HG03196 (cell line): ENCODE measurements around the gene RNFT2.

Experiments used
- ATAC-seq: cut with Tn5 transposase; IDR thresholded peaks from one replicate; pipeline ENCODE4 v1.9.1; 2021; ENCODE audit not compliant: unreplicated experiment

RNFT2 gene

GRCh38 chr12:116710370-116711150 lies 27.6 kb upstream of the RNFT2 start:
- ATAC-seq = no peak

DNA sequence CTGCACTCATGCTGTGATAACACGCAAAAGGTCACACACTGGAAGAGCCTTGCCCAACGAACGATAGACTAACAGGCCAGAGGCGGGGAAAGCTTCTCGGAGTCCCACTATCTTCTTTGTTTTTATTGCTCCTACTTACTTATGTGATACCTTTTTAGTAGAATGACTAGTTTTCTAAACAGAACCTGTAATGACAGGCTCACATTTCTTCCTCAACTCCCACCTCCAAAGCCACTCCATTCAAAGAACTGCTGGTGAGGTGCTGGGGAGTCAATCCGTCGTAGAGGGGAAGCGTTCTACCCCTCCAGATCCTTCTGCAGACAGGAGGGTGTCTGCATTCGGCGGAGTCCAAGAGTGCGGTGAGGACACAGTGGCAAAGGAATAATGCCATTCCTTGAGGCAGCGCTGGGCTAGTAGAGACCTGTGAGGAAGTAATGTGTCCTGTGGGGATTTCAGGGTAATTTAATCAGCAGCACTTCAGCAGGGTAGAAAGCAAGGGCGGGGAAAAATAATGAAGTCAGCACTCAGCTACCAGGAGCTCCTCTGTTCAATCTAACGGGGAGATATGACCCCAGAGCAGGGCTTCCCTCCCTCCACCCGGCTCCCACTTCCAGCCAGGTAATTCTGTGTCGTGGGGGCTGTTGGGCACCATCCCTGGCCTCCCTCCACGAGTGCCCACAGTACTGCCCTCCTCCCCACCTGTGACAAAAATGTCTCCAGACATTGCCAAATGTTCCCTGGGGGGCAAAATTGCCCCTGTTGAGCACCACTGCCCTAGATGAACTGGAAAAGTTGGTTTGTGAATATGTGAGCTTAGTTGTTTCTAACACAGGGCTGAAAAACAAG lies 25.4 kb upstream of the RNFT2 start:
- ATAC-seq = no peak

DNA sequence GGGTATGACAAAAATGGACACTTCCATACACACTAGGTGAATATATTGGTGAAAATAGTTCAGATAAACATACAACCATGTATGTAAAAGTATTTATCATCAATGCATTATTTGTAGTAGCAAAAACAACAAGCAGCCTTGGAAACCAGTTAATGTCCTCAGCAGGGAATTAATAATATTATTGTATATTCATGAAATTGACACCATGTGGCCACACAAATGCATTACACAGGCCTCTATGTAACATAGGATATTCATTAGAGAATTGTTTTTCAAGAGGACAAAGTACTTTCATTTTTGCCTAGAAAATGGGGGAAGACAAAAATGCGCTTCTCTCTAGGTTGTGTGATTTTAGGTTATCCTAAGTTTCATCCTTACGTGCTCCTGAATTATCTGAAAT lies 24.6 kb upstream of the RNFT2 start:
- ATAC-seq = no peak

- ATAC-seq = no peak
Observed at GRCh38 chr12:116714175-116714574, 23.9 kb upstream of the RNFT2 start.

GRCh38 chr12:116717466-116718437 lies 20.4 kb upstream of the RNFT2 start:
- ATAC-seq = no peak

GRCh38 chr12:116718655-116719454 lies 19.3 kb upstream of the RNFT2 start:
- ATAC-seq = no peak

- no peak for ATAC-seq
Observed at GRCh38 chr12:116719731-116720528, 18.2 kb upstream of the RNFT2 start.

- no peak for ATAC-seq
Observed at GRCh38 chr12:116722245-116722644, 15.9 kb upstream of the RNFT2 start.

- ATAC-seq = no peak
Observed at GRCh38 chr12:116726694-116727093, 11.4 kb upstream of the RNFT2 start.

GRCh38 chr12:116727261-116727660 lies 10.9 kb upstream of the RNFT2 start:
- no peak for ATAC-seq

DNA sequence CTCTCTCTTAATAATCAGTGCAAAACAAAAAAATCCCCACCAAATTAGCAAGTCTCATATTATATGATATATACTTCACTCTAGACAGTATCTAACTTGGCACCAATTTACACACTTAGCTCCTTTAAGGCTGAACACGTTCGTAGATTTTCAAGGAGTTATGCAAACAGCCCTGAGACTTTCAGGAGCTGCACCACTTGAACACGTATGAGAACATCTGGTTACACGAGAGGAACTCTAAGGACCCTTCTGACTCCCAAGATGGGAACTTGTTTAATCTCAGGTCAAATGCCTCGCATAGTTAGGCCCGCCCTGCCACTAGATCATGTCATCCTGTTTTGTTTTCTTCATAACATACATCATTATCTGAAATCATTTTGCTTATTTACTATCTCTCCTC lies 10.2 kb upstream of the RNFT2 start:
- ATAC-seq = no peak

- no peak for ATAC-seq
Observed at GRCh38 chr12:116731801-116732200, 6.3 kb upstream of the RNFT2 start.

DNA sequence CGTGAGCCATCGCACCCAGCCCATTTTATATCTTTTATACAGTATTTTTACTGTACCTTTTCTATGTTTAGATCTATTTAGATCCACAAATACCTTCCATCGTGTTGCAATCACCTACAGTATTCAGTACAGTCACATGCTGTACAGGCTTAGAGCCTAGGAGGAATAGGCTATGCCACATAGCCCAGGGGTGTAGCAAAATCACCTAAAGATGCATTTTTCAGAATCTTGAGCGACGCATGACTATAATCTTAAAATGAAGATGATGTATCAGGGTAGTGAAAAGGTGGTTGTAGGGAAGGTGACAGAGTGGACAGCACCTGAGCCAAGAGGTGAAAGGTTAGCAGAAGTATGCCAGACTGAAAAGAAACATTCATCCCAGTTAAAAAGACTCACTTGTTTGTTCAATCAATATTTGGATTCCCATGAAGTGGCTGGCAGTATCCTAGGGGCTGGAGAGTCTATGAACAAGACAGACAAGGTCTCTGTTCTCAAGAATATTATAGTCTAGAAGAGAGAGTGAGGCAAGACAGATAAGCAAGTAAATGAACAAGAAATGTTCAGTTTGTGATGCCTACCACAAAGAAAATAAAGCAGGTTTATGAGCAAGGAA lies 3.9 kb upstream of the RNFT2 start:
- no peak for ATAC-seq

DNA sequence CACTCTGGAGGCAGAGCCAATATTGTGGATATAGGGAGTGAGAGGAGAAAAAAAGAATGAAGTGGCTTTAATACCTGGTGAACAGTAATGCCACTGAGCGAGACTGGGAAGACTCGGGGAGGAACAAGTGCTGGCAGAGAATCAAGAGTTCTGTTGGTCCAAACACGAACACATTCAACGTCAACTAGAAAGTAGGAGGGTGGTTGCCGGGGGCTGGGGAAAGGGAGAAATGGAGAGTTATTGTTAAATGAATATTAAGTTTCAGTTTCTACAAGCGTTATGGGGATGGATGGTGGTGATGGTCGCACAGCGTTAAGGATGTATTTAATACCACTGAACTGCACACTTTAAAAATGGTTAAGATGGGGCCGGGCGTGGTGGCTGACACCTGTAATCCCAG lies 3.0 kb upstream of the RNFT2 start:
- ATAC-seq = no peak

DNA sequence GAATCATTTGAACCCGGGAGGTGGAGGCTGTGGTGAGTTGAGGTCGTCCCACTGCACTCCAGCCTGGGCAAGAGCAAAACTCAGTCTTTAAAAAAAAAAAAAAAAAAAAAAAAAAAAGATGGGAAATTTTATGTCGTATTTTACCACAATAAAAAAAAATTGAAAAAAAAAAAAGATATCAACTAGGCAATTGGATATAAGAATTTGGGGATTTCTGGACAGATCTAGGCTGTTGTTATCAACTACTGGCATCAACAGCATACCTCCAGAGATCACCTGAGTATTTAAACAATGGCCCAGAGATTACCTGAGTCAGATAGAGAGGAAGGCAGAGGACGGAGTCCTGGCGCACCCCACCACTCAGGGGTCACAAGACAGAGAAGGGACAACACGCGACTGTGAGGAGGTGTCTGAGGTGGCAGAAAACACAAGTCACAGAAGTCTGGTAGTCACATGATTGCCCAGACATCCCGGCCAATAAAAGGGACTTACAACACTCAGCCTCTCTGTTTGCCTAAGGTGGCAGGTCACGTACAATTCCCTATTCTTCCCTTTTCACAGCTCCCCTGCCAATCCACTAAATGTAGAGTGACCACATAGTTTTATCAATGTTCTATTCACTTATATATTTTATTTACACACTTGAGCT lies 2.0 kb upstream of the RNFT2 start:
- ATAC-seq = no peak

GRCh38 chr12:116736962-116737773 lies 947 bp upstream of the RNFT2 start:
- ATAC-seq = no peak

GRCh38 chr12:116739381-116739887 lies 1.3 kb downstream of the RNFT2 start:
- ATAC-seq = no peak
